ENCODE data around the gene MAN2B2.

DNA sequence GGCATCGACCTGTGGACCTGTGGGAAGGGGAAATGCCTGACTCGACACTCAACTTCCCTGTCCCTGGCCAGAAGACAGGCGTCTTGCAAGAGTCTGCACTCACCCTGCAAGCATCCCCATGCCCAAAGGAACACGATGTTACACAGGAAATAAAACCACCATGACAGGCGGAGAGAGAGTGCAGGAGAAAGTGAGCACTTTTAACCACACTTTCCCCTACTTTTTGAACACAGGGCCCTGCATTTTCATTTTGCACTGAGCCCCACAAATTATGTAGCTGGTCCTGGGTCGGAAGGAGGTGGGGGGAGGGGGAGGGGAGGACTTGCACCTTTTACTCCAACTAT lies 13.8 kb upstream of the MAN2B2 start:
- TF ChIP-seq, protein P1, sequence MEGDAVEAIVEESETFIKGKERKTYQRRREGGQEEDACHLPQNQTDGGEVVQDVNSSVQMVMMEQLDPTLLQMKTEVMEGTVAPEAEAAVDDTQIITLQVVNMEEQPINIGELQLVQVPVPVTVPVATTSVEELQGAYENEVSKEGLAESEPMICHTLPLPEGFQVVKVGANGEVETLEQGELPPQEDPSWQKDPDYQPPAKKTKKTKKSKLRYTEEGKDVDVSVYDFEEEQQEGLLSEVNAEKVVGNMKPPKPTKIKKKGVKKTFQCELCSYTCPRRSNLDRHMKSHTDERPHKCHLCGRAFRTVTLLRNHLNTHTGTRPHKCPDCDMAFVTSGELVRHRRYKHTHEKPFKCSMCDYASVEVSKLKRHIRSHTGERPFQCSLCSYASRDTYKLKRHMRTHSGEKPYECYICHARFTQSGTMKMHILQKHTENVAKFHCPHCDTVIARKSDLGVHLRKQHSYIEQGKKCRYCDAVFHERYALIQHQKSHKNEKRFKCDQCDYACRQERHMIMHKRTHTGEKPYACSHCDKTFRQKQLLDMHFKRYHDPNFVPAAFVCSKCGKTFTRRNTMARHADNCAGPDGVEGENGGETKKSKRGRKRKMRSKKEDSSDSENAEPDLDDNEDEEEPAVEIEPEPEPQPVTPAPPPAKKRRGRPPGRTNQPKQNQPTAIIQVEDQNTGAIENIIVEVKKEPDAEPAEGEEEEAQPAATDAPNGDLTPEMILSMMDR (IDR thresholded peaks at IDR 0.05): no peak
- no peak for TF ChIP-seq POLR2A (IDR thresholded peaks at IDR 0.05)

All from lower leg skin (tissue), 3 donors.